Measurements from ENCODE around the gene TCN2. TPM values are rescaled to one million over a fixed set of nuclear protein-coding genes. Genes with fewer than 3 reads are reported as not detected.

Gene TCN2
- total RNA-seq, 5 donors from 2014 or later (not counting 1 experiment from before 2014, with no cell fraction given) = 0.26 to 0.65 (median 0.57) TPM

DNA sequence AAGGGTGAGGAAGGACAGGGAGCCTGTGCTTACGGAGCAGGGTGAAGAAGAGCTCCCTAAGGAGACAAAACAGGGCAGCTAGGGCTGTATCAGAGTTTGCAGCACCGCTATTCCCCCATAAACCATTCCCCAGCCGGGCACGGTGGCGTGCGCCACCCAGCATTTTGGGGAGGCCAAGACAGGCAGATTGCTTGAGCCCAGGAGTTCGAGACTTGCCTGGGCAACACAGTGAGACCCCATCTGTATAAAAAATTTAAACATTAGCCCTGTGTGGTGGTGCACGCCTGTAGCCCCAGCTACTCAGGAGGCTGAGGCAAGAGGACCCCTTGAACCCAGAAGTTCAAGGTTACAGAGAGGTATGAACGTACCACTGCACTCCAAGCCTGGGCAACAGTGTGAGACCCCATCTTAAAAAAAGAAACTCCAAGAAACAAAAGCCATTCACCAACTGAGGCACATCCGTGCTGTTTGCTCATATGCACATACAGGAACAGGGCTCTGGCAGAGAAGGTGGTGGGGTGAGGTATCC is 37.2 kb upstream of the TCN2 start:
- Histone ChIP-seq H3K4me1 (ENCODE audit: control insufficient read depth in 1 of 2, extremely low read depth in 1 of 2, insufficient read depth in 2 of 2, low read length in 2 of 2) (peaks cover 0 to 1% of the 10 kb centered on the region in 2 experiments), H3K27ac (ENCODE audit: low read length) (no peak overlapping the region), H3K4me3 (ENCODE audit: control insufficient read depth in 1 of 2, extremely low read depth in 1 of 2, low read length in 1 of 2) (no peak overlapping the region), H3K9me3 (no peaks in the 10 kb centered on the region), H3K36me3 (ENCODE audit: control insufficient read depth in 2 of 2, extremely low read depth in 1 of 2, insufficient read depth in 1 of 2, low read length in 1 of 2) (no peaks in the 10 kb centered on the region), H3K27me3 (replicated peaks in 1 of 2; ENCODE audit: control insufficient read depth in 2 of 2, extremely low read depth in 1 of 2, insufficient read depth in 2 of 2, low read length in 1 of 2) (peaks cover 0 to 40% of the 10 kb centered on the region in 2 experiments)
- H3K4me3 Mint-ChIP-seq = no peak overlapping the region
- peaks cover 4% of the 10 kb centered on the region for H3K36me3 Mint-ChIP-seq
- WGBS (ENCODE audit: insufficient coverage) = 93% methylated on average over 5 of the region's 10 CpGs
- CTCF ChIA-PET = no interaction called here
- peaks cover 6 to 9% of the 10 kb centered on the region in 2 donors for H3K27me3 Mint-ChIP-seq
- no peak overlapping the region for H3K27ac Mint-ChIP-seq
- ATAC-seq (replicated peaks in 1 of 4) = no peak
- peaks cover 0 to 2% (median 0%) of the 10 kb centered on the region in 3 donors for H3K4me1 Mint-ChIP-seq
- POLR2A ChIA-PET = no interaction called here
- no peak for DNase-seq
- no peaks in the 10 kb centered on the region for H3K9me3 Mint-ChIP-seq

DNA sequence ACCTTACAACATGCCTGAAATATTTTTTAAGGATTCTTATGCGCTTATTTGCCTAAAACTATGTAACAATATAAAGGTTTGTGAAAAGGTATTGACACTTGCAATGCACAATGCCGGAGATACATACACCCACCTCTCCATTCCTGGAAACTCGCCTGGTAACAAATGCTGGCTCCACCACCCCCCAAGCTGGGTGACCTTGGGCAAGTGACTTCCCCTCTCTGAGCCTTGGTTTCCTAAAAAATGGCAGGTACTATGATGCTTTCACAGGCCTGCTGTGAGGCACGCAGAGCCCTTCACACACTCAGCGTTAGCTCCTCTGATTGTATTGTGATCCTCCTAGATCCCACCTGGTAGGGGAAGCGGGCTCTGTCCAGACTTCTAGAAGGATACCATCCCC is 34.8 kb upstream of the TCN2 start:
- Mint-ChIP-seq H3K4me3 (no peak overlapping the region), H3K4me1 (peaks cover 0 to 13% (median 11%) of the 10 kb centered on the region in 3 donors), H3K27ac (no peak overlapping the region), H3K27me3 (peaks cover 6 to 11% of the 10 kb centered on the region in 2 donors), H3K36me3 (peaks cover 20% of the 10 kb centered on the region), H3K9me3 (no peaks in the 10 kb centered on the region)
- 59% methylated on average over 3 of the region's 6 CpGs for WGBS (ENCODE audit: insufficient coverage)
- Histone ChIP-seq H3K36me3 (ENCODE audit: control insufficient read depth in 2 of 2, extremely low read depth in 1 of 2, insufficient read depth in 1 of 2, low read length in 1 of 2) (peaks cover 8 to 15% of the 10 kb centered on the region in 2 donors), H3K4me3 (ENCODE audit: control insufficient read depth in 1 of 2, extremely low read depth in 1 of 2, low read length in 1 of 2) (no peak overlapping the region), H3K27ac (ENCODE audit: low read length) (no peak overlapping the region), H3K27me3 (replicated peaks in 1 of 2; ENCODE audit: control insufficient read depth in 2 of 2, extremely low read depth in 1 of 2, insufficient read depth in 2 of 2, low read length in 1 of 2) (peaks cover 0 to 43% of the 10 kb centered on the region in 2 experiments), H3K9me3 (no peaks in the 10 kb centered on the region), H3K4me1 (ENCODE audit: control insufficient read depth in 1 of 2, extremely low read depth in 1 of 2, insufficient read depth in 2 of 2, low read length in 2 of 2) (peaks cover 0 to 9% of the 10 kb centered on the region in 2 experiments)
- ATAC-seq (replicated peaks in 1 of 4) (no peak), DNase-seq (no peak)
- POLR2A ChIA-PET = no interaction called here
- CTCF ChIA-PET = no interaction called here

DNA sequence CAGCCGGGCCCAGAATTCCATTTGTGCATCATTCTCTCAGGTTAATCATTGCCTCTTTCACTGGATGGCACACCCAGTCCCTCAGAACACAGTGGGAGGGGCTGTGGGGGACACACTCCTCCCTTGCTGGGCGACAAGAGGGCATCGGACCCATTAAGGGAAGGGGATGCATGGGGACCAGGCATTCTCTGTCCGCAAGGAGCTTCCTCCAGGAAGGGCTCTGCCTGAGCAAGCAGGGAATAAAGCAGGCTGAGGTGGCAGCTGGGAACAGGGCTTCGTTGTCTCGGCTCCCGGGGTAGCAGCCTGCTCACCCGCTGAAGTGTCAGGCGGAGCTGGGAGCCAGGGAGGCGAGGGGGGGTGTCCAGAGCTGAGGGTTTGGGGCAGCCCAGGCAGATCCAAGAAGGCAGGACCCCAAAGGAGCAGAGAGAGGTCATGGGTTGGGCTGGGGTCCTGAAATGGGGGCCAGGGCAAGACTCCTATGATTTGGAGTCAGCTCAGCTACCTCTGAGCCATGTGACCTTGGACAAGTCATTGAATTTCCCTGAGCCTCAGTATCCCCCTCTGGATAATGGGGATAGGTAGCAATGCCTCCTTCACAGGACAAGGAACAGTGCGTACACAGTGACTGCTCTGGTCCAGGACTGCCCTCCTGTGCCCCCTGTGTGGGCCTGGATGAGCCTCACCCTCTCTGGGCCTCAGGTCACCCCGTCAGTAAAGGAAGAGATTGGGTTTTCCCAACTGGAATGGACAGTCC is 34.0 kb upstream of the TCN2 start:
- DNase-seq (no peak), ATAC-seq (replicated peaks in 1 of 4) (no peak)
- Histone ChIP-seq H3K27me3 (replicated peaks in 1 of 2; ENCODE audit: control insufficient read depth in 2 of 2, extremely low read depth in 1 of 2, insufficient read depth in 2 of 2, low read length in 1 of 2) (peaks cover 0 to 39% of the 10 kb centered on the region in 2 experiments), H3K9me3 (no peaks in the 10 kb centered on the region), H3K4me1 (ENCODE audit: control insufficient read depth in 1 of 2, extremely low read depth in 1 of 2, insufficient read depth in 2 of 2, low read length in 2 of 2) (peaks cover 0 to 9% of the 10 kb centered on the region in 2 experiments), H3K4me3 (ENCODE audit: control insufficient read depth in 1 of 2, extremely low read depth in 1 of 2, low read length in 1 of 2) (no peak overlapping the region), H3K27ac (ENCODE audit: low read length) (no peak overlapping the region), H3K36me3 (ENCODE audit: control insufficient read depth in 2 of 2, extremely low read depth in 1 of 2, insufficient read depth in 1 of 2, low read length in 1 of 2) (peaks cover 10 to 22% of the 10 kb centered on the region in 2 donors)
- Mint-ChIP-seq H3K27me3 (peaks cover 6 to 8% of the 10 kb centered on the region in 2 donors), H3K36me3 (peaks cover 28% of the 10 kb centered on the region), H3K9me3 (no peaks in the 10 kb centered on the region), H3K27ac (no peak overlapping the region), H3K4me3 (no peak overlapping the region), H3K4me1 (peaks cover 0 to 13% (median 11%) of the 10 kb centered on the region in 3 donors)
- 61% methylated on average over 8 of the region's 12 CpGs for WGBS (ENCODE audit: insufficient coverage)
- POLR2A ChIA-PET = no interaction called here
- CTCF ChIA-PET = no interaction called here

DNA sequence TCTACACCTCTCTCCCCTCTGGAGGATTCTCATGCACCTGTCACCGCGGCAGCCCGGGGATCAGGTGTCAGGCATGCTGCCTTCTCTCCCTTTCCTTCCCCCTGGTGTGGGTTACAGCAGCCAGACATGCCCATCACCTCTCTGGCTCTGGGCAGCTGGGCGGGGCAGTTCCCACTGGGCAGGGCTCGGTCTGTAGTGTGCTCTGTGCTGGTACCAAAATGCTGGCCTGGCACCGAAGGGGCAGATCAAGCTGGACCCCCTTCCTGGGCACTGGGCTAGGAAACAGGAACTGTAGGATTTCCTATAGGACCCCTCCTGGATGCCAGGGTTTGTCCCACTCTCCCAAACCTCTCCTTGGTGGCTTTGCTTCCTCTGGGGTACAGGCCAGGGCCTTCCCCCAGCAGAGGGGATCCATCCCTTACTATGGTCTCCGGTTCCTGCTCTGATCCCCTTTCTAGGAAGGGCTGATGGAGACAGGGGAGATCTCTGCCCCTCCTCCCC is 33.3 kb upstream of the TCN2 start:
- Histone ChIP-seq H3K27me3 (replicated peaks in 1 of 2; ENCODE audit: control insufficient read depth in 2 of 2, extremely low read depth in 1 of 2, insufficient read depth in 2 of 2, low read length in 1 of 2) (peaks cover 0 to 39% of the 10 kb centered on the region in 2 experiments), H3K4me3 (ENCODE audit: control insufficient read depth in 1 of 2, extremely low read depth in 1 of 2, low read length in 1 of 2) (no peak overlapping the region), H3K4me1 (ENCODE audit: control insufficient read depth in 1 of 2, extremely low read depth in 1 of 2, insufficient read depth in 2 of 2, low read length in 2 of 2) (peaks cover 0 to 9% of the 10 kb centered on the region in 2 experiments), H3K27ac (ENCODE audit: low read length) (no peak overlapping the region), H3K9me3 (no peaks in the 10 kb centered on the region), H3K36me3 (ENCODE audit: control insufficient read depth in 2 of 2, extremely low read depth in 1 of 2, insufficient read depth in 1 of 2, low read length in 1 of 2) (peaks cover 10 to 28% of the 10 kb centered on the region in 2 donors)
- Mint-ChIP-seq H3K36me3 (peaks cover 29% of the 10 kb centered on the region), H3K4me1 (peaks cover 0 to 13% (median 11%) of the 10 kb centered on the region in 3 donors), H3K9me3 (no peaks in the 10 kb centered on the region), H3K27ac (no peak overlapping the region), H3K27me3 (peaks cover 3 to 6% of the 10 kb centered on the region in 2 donors), H3K4me3 (no peak overlapping the region)
- CTCF ChIA-PET = no interaction called here
- 66% methylated on average over 6 of the region's 7 CpGs for WGBS (ENCODE audit: insufficient coverage)
- peak in 1 of 4 experiments; percentile 26 for ATAC-seq (replicated peaks in 1 of 4)
- DNase-seq = no peak
- POLR2A ChIA-PET = no interaction called here

DNA sequence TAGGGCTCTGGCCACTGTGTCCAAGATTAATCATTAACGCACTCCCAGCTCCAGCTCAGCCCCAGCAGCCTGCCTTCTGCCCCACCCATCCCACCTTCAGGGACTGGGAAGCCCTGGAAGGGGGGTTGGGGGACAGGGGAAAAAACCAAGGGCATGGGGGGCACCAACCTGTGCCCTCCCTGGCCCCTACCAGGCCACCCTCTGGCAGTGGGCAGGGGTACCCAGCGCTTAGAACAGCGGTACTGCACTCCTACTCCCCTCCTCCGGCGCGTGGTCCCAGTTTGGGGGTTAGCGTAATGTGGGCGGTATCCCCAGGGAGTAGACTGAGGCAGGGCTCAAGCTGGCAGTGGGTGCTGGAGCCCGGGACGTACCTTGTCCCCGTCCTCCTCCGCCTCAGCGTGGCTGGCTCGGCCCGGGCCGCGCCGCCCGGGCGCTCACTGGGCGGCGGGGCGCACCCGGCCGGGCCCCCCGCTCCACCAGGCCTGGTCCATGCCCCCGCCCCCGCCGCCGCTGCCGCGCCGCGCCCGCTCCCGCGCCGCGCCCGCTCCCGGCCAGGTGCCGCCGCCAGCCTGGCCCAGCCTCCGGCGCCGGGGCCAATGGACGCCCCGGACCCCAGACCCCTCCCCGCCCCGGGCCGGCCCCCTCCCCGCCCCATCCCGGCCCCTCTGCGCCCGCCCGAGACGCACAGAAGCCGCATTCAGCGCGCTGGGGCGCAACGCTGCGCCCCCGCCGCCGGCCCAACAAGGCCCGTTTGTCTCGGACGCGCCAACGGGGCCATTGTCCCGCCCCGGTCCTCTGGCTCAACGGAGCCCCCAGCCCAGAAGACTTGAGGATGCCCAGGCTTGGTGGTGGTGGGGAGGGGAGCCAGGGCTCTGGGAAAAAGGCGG is 32.6 kb upstream of the TCN2 start, which contains the start of gene GAL3ST1:
GAL3ST1 (minus strand) TSS at position 571 of the 887 bp plus-strand sequence. CDS start 17,273 bp downstream, outside the sequence.
- ATAC-seq (replicated peaks in 1 of 4) = peak; percentile 12 to 29 (median 17)
- CTCF ChIA-PET = no interaction called here
- peak within 1 kb of the TSS in 1 of 3 donors; percentile 25 for H3K4me3 Mint-ChIP-seq

More for the DNA sequence above, 32.6 kb upstream of the TCN2 start, which contains the start of gene GAL3ST1:
- Histone ChIP-seq H3K27me3 (replicated peaks in 1 of 2; ENCODE audit: control insufficient read depth in 2 of 2, extremely low read depth in 1 of 2, insufficient read depth in 2 of 2, low read length in 1 of 2) (peaks cover 0 to 34% of the 10 kb centered on the region in 2 experiments), H3K4me3 (ENCODE audit: control insufficient read depth in 1 of 2, extremely low read depth in 1 of 2, low read length in 1 of 2) (no peak within 1 kb of the TSS), H3K36me3 (ENCODE audit: control insufficient read depth in 2 of 2, extremely low read depth in 1 of 2, insufficient read depth in 1 of 2, low read length in 1 of 2) (peaks cover 15 to 35% of the 10 kb centered on the region in 2 donors), H3K27ac (ENCODE audit: low read length) (no peak within 1 kb of the TSS), H3K9me3 (no peaks in the 10 kb centered on the region), H3K4me1 (ENCODE audit: control insufficient read depth in 1 of 2, extremely low read depth in 1 of 2, insufficient read depth in 2 of 2, low read length in 2 of 2) (peaks cover 0 to 9% of the 10 kb centered on the region in 2 experiments)
- H3K4me1 Mint-ChIP-seq = peaks cover 5 to 13% (median 11%) of the 10 kb centered on the region in 3 donors
- no peak within 1 kb of the TSS for H3K27ac Mint-ChIP-seq
- H3K27me3 Mint-ChIP-seq = peaks cover 1 to 3% of the 10 kb centered on the region in 2 donors
- 20% methylated on average over 31 of the region's 75 CpGs for WGBS (ENCODE audit: insufficient coverage)
- H3K36me3 Mint-ChIP-seq = peaks cover 36% of the 10 kb centered on the region
- no peak for DNase-seq
- POLR2A ChIA-PET = no interaction called here
- H3K9me3 Mint-ChIP-seq = no peaks in the 10 kb centered on the region
